HFFc6 (cell line): ENCODE data around the gene RHOJ. TPM values are rescaled to one million over a fixed set of nuclear protein-coding genes. Genes with fewer than 3 reads are reported as not detected.

Experiments
- DNase-seq: peaks from one replicate; pipeline ENCODE4 v3.0.0-alpha.2; 2018
- H3K27ac Mint-ChIP-seq: 2 replicates; pipeline ENCODE4 v1.8.0; 2020; ENCODE audit warnings: mild to moderate bottlenecking, mixed read lengths
- H3K27me3 Mint-ChIP-seq: 2 replicates; pipeline ENCODE4 v1.8.0; 2021; ENCODE audit warnings: mild to moderate bottlenecking, moderate library complexity, mixed read lengths; ENCODE audit not compliant: insufficient read depth
- H3K36me3 Mint-ChIP-seq: 2 replicates; pipeline ENCODE4 v1.8.0; 2021; ENCODE audit warnings: low read depth, mixed read lengths
- H3K4me1 Mint-ChIP-seq: 2 replicates; pipeline ENCODE4 v1.8.0; 2020; ENCODE audit warnings: low read depth, mixed read lengths
- H3K4me3 Mint-ChIP-seq: 2 replicates; pipeline ENCODE4 v1.8.0; 2020; ENCODE audit warnings: mild to moderate bottlenecking, moderate library complexity, mixed read lengths
- H3K9me3 Mint-ChIP-seq: 2 replicates; pipeline ENCODE4 v1.8.0; 2020; ENCODE audit warnings: mild to moderate bottlenecking, mixed read lengths
- CTCF ChIP-seq: fragments of 200-600 bp; sonication (generic); IDR thresholded peaks from 2 replicates; pipeline ENCODE4 v1.5.0; 2021; ENCODE audit warnings: antibody characterized with exemption, mild to moderate bottlenecking
- total RNA-seq, 6 experiments: library from RNA; stranded (reverse); fragmentation: NEBNext Ultra II Directional; extraction: Animal tissue kit (Norgen Biotek cat#: 25700); gene quantifications; 2 replicates in 1 of 6; 3 replicates in 5 of 6; pipeline ENCODE4 v1.2.3, GENCODE V29; 2021

Gene RHOJ
- total RNA-seq, 6 experiments from 2014 or later: 6.1 to 8.3 (median 7.1) TPM

GRCh38 chr14:63308723-63309317 is 104.6 kb downstream of the RHOJ start:
- Mint-ChIP-seq H3K36me3 (no peaks in the 10 kb centered on the region), H3K27me3 (peaks cover 4% of the 10 kb centered on the region; the same call in 1 of the 2 replicates), H3K4me1 (peaks cover 8% of the 10 kb centered on the region), H3K27ac (no peak overlapping the region), H3K4me3 (no peak overlapping the region), H3K9me3 (no peaks in the 10 kb centered on the region)
- DNase-seq: no peak
- peak; percentile 76 for TF ChIP-seq CTCF

GRCh38 chr14:63318835-63319234 is 114.6 kb downstream of the RHOJ start, which contains the start of gene GPHB5:
Gene GPHB5, minus strand, starts transcription at chr14:63318935. Its CDS starts 1,086 bp downstream, at chr14:63317849.
- TF ChIP-seq CTCF: no peak
- Mint-ChIP-seq H3K9me3 (no peaks in the 10 kb centered on the region), H3K27me3 (no peaks in the 10 kb centered on the region; the same call in none of the 2 replicates), H3K4me3 (no peak within 1 kb of the TSS), H3K4me1 (peaks cover 2% of the 10 kb centered on the region), H3K36me3 (no peaks in the 10 kb centered on the region), H3K27ac (no peak within 1 kb of the TSS)
- no peak for DNase-seq

- no peak for DNase-seq
- no peaks in the 10 kb centered on the region for H3K9me3 Mint-ChIP-seq
- no peak for TF ChIP-seq CTCF
- H3K4me3 Mint-ChIP-seq: no peak overlapping the region
- no peaks in the 10 kb centered on the region; the same call in 1 of the 2 replicates for H3K27me3 Mint-ChIP-seq
- H3K36me3 Mint-ChIP-seq: no peaks in the 10 kb centered on the region
- H3K4me1 Mint-ChIP-seq: no peaks in the 10 kb centered on the region
- no peak overlapping the region for H3K27ac Mint-ChIP-seq
Measured at GRCh38 chr14:63322472-63322871, 118.2 kb downstream of the RHOJ start.

- Mint-ChIP-seq H3K4me3 (no peak overlapping the region), H3K9me3 (no peaks in the 10 kb centered on the region), H3K4me1 (no peaks in the 10 kb centered on the region), H3K36me3 (no peaks in the 10 kb centered on the region), H3K27ac (no peak overlapping the region), H3K27me3 (no peaks in the 10 kb centered on the region; the same call in 1 of the 2 replicates)
- DNase-seq: no peak
- no peak for TF ChIP-seq CTCF
Measured at GRCh38 chr14:63322897-63323573, 118.8 kb downstream of the RHOJ start.

- no peaks in the 10 kb centered on the region; the same call in none of the 2 replicates for H3K27me3 Mint-ChIP-seq
- no peak for TF ChIP-seq CTCF
- H3K9me3 Mint-ChIP-seq: no peaks in the 10 kb centered on the region
- H3K36me3 Mint-ChIP-seq: no peaks in the 10 kb centered on the region
- no peaks in the 10 kb centered on the region for H3K4me1 Mint-ChIP-seq
- no peak overlapping the region for H3K4me3 Mint-ChIP-seq
- no peak overlapping the region for H3K27ac Mint-ChIP-seq
- DNase-seq: no peak
Measured at GRCh38 chr14:63326840-63327239, 122.6 kb downstream of the RHOJ start.
